Renal cortex interstitium (tissue), 3 donors: Measurements from ENCODE around the gene ACADM. TPM values are rescaled to one million over a fixed set of nuclear protein-coding genes. Genes with fewer than 3 reads are reported as not detected.

Source experiments
- polyA plus RNA-seq, 3 donors: library from polyadenylated mRNA; unstranded; fragments of 120-200 nt; gene quantifications; one replicate each; pipeline ENCODE4 v1.2.1, GENCODE V29; 2013; ENCODE audit not compliant: insufficient read length in 3 of 3

ACADM gene
- polyA plus RNA-seq, 3 donors = 97.9 to 137 (median 129) TPM

Other genes with a start within 250 kb of the ACADM start
- gene SLC44A5, start 113.6 kb upstream of the ACADM start, polyA plus RNA-seq = 10 to 100 TPM in 2 of 3 donors, 1 to 10 TPM in 1; 9.9 to 21.7 (median 13.4) TPM
- 100 to 1,000 TPM in 1 of 3 donors, 10 to 100 TPM in 2; 79.7 to 102 (median 88.8) TPM for gene RABGGTB, start 61.5 kb downstream of the ACADM start, polyA plus RNA-seq
- gene MSH4, start 72.2 kb downstream of the ACADM start, polyA plus RNA-seq = under 1 TPM; 0.26 to 0.54 (median 0.42) TPM
- gene ASB17, start 207.7 kb downstream of the ACADM start, polyA plus RNA-seq = not detected